Left lung (tissue), 8 donors: Measurements from ENCODE around the gene ZNF746. TPM values are rescaled to one million over a fixed set of nuclear protein-coding genes. Genes with fewer than 3 reads are reported as not detected.

Source experiments
- polyA plus RNA-seq, 6 donors: library from polyadenylated mRNA; unstranded; fragments of 120-200 nt; gene quantifications; one replicate each; pipeline ENCODE4 v1.2.1, GENCODE V29; 2013; ENCODE audit not compliant: insufficient read length in 6 of 6
- total RNA-seq, 2 donors: library from RNA; stranded (reverse); fragmentation: NEBNext Ultra II Directional; extraction: Animal tissue kit (Norgen Biotek cat#: 25700); gene quantifications; one replicate each; pipeline ENCODE4 v1.2.1, GENCODE V29; 2021
- donor health status: DM: no; HTN: yes; CAD: no.
- donor health status: DM: no; HTN: no; CAD: no.

The ZNF746 gene
- total and polyA plus RNA-seq, 8 donors: 13.4 to 22.9 (median 15.8) TPM

Other genes with a start within 250 kb of the ZNF746 start
- gene ZNF783, start 235.6 kb downstream of the ZNF746 start, total RNA-seq: 10 to 100 TPM; 11.5 to 12.0 TPM
- 10 to 100 TPM; 12.5 to 21.9 (median 18.1) TPM for gene ZNF783, start 235.6 kb downstream of the ZNF746 start, polyA plus RNA-seq
- 1 to 10 TPM; 9.3 to 9.5 TPM for gene ZNF777, start 36.7 kb downstream of the ZNF746 start, total RNA-seq
- gene ZNF777, start 36.7 kb downstream of the ZNF746 start, polyA plus RNA-seq: 10 to 100 TPM; 11.3 to 14.0 (median 12.9) TPM